Activated B cell treated with CpG ODN at 0.5 μM for 24 hours (primary cell): Measurements from ENCODE around the gene IGSF11. TPM values are rescaled to one million over a fixed set of nuclear protein-coding genes. Genes with fewer than 3 reads are reported as not detected.
"Not testable (repeated sequence)": the region's sequence is repeated elsewhere in the genome, so short reads cannot be mapped to it uniquely, and the experiment has no call there.

Experiments
- ATAC-seq: fragments of 200-7000 bp; cut with Tn5 transposase; one replicate; pipeline ENCODE4 v1.10.0; 2021; ENCODE audit warnings: low read depth, mild to moderate bottlenecking, moderate library complexity
- CTCF ChIA-PET: fragments of 350-600 bp; sonication (Branson Sonifier 250); formaldehyde crosslinking; loops from one replicate; lab custom pipeline; 2021; ENCODE audit warnings: antibody characterized with exemption; lab: Charles Lee
- POLR2A ChIA-PET: fragments of 350-600 bp; sonication (Branson Sonifier 250); formaldehyde crosslinking; loops from one replicate; lab custom pipeline; 2021; ENCODE audit warnings: antibody characterized with exemption; lab: Charles Lee
- DNase-seq: peaks from one replicate; pipeline ENCODE4 v3.0.0; 2022
- H3K27ac Mint-ChIP-seq: one replicate; pipeline ENCODE4 v1.8.0; 2020; ENCODE audit warnings: mixed read lengths
- H3K27me3 Mint-ChIP-seq: one replicate; pipeline ENCODE4 v1.8.0; 2021; ENCODE audit warnings: mixed read lengths
- H3K36me3 Mint-ChIP-seq: one replicate; pipeline ENCODE4 v1.8.0; 2021; ENCODE audit warnings: low read depth, mixed read lengths
- H3K4me1 Mint-ChIP-seq: one replicate; pipeline ENCODE4 v1.8.0; 2021; ENCODE audit warnings: mixed read lengths
- H3K4me3 Mint-ChIP-seq: one replicate; pipeline ENCODE4 v1.8.0; 2020; ENCODE audit warnings: mild to moderate bottlenecking, mixed read lengths
- H3K9me3 Mint-ChIP-seq: one replicate; pipeline ENCODE4 v1.8.0; 2020; ENCODE audit warnings: mixed read lengths
- CTCF ChIP-seq: fragments of 200-600 bp; IDR thresholded peaks from one replicate; pipeline ENCODE4 v1.8.0; 2022; ENCODE audit warnings: antibody characterized with exemption, mild to moderate bottlenecking
- intact Hi-C: fragments of 100-400 bp; cut with micrococcal nuclease; formaldehyde crosslinking; loops from one replicate; pipeline ENCODE4 v1.15.1; 2024
- total RNA-seq: library from RNA; stranded (reverse); gene quantifications from 2 replicates; pipeline ENCODE4 v1.2.3, GENCODE V29; 2022

The IGSF11 gene
- total RNA-seq, 1 donor from 2014 or later, result not detected

- POLR2A ChIA-PET, result no interaction called here
- intact Hi-C loops, result no loop called here
- no peak overlapping the region for H3K27ac Mint-ChIP-seq
- H3K9me3 Mint-ChIP-seq, result no peaks in the 10 kb centered on the region
- ATAC-seq, result no peak
- H3K36me3 Mint-ChIP-seq, result no peaks in the 10 kb centered on the region
- no peak for DNase-seq
- TF ChIP-seq CTCF, result no peak
- H3K4me3 Mint-ChIP-seq, result no peak overlapping the region
- peaks cover 17% of the 10 kb centered on the region for H3K27me3 Mint-ChIP-seq
- H3K4me1 Mint-ChIP-seq, result no peaks in the 10 kb centered on the region
- CTCF ChIA-PET, result no interaction called here
Measured at GRCh38 chr3:118981494-118982134, 53.0 kb downstream of the IGSF11 start.

GRCh38 chr3:118980832-118981231, 53.8 kb downstream of the IGSF11 start:
- POLR2A ChIA-PET, result no interaction called here
- Mint-ChIP-seq H3K9me3 (no peaks in the 10 kb centered on the region), H3K27ac (no peak overlapping the region), H3K4me1 (no peaks in the 10 kb centered on the region), H3K4me3 (no peak overlapping the region), H3K27me3 (peaks cover 17% of the 10 kb centered on the region), H3K36me3 (no peaks in the 10 kb centered on the region)
- TF ChIP-seq CTCF, result no peak
- CTCF ChIA-PET, result no interaction called here
- DNase-seq (no peak), ATAC-seq (no peak)
- intact Hi-C loops, result no loop called here

GRCh38 chr3:118978393-118978758, 56.3 kb downstream of the IGSF11 start:
- TF ChIP-seq CTCF, result no peak

GRCh38 chr3:118977671-118978392, 56.8 kb downstream of the IGSF11 start:
- Mint-ChIP-seq H3K36me3 (no peaks in the 10 kb centered on the region), H3K27me3 (peaks cover 12% of the 10 kb centered on the region), H3K9me3 (no peaks in the 10 kb centered on the region), H3K4me1 (no peaks in the 10 kb centered on the region), H3K4me3 (no peak overlapping the region), H3K27ac (no peak overlapping the region)
- CTCF ChIA-PET, result no interaction called here
- ATAC-seq (no peak), DNase-seq (no peak)
- TF ChIP-seq CTCF, result no peak
- intact Hi-C loops, result no loop called here
- POLR2A ChIA-PET, result interaction anchor here (0.6 kb wide), 1 partner anchor 739 kb away, joined by 4 read pairs; no protein-coding TSS in a partner anchor

More at GRCh38 chr3:118978393-118978758, 56.3 kb downstream of the IGSF11 start:
- DNase-seq, result no peak
- no peak overlapping the region for H3K4me3 Mint-ChIP-seq
- CTCF ChIA-PET, result no interaction called here
- no peak overlapping the region for H3K27ac Mint-ChIP-seq
- POLR2A ChIA-PET, result no interaction called here
- H3K4me1 Mint-ChIP-seq, result no peaks in the 10 kb centered on the region
- peaks cover 12% of the 10 kb centered on the region for H3K27me3 Mint-ChIP-seq
- intact Hi-C loops, result no loop called here
- no peaks in the 10 kb centered on the region for H3K36me3 Mint-ChIP-seq
- no peaks in the 10 kb centered on the region for H3K9me3 Mint-ChIP-seq
- ATAC-seq, result no peak

GRCh38 chr3:118977118-118977517, 57.5 kb downstream of the IGSF11 start:
- DNase-seq, result no peak
- no peak for ATAC-seq
- intact Hi-C loops, result no loop called here
- no peak overlapping the region for H3K27ac Mint-ChIP-seq
- ChIA-PET CTCF (no interaction called here), POLR2A (interaction anchor here (0.6 kb wide), 1 partner anchor 740 kb away, joined by 4 read pairs; no protein-coding TSS in a partner anchor)
- H3K4me3 Mint-ChIP-seq, result no peak overlapping the region
- H3K4me1 Mint-ChIP-seq, result no peaks in the 10 kb centered on the region
- H3K9me3 Mint-ChIP-seq, result no peaks in the 10 kb centered on the region
- no peak for TF ChIP-seq CTCF
- H3K27me3 Mint-ChIP-seq, result peaks cover 12% of the 10 kb centered on the region
- no peaks in the 10 kb centered on the region for H3K36me3 Mint-ChIP-seq

- H3K9me3 Mint-ChIP-seq, CTCF ChIA-PET, intact Hi-C loops, DNase-seq, H3K4me1 Mint-ChIP-seq, H3K27ac Mint-ChIP-seq, H3K27me3 Mint-ChIP-seq, H3K4me3 Mint-ChIP-seq, H3K36me3 Mint-ChIP-seq, POLR2A ChIA-PET, ATAC-seq: not testable (repeated sequence)
Measured at GRCh38 chr3:118975476-118975875, 59.2 kb downstream of the IGSF11 start.
